ENCODE data around the gene MTHFSD. TPM values are rescaled to one million over a fixed set of nuclear protein-coding genes. Genes with fewer than 3 reads are reported as not detected.

Gene MTHFSD
- total and polyA plus RNA-seq, 2 of the 8 experiments (the other 6 are each of a cell fraction or from before 2014, with no cell fraction given) = 7.1 to 9.8 TPM

- H3K9ac ChIP-seq (replicated peaks in 1 of 4; ENCODE audit: extremely low read depth in 1 of 4, low read depth in 3 of 4, low read length in 3 of 4) = no peak overlapping the region
- no peak overlapping the region for H3K18ac ChIP-seq (ENCODE audit: extremely low read depth, low read length)
- H3K23ac ChIP-seq (ENCODE audit: insufficient read length) = no peak overlapping the region
- no peaks in the 10 kb centered on the region for H3K9me3 ChIP-seq (ENCODE audit: insufficient read depth in 2 of 2, low read depth in 1 of 2, low read length in 1 of 2)
- DNase-seq (ENCODE audit: low read depth in 1 of 2, low spot score in 2 of 2) = no peak
- no peak overlapping the region for H4K91ac ChIP-seq (replicated peaks; ENCODE audit: insufficient read length, low read length)
- H4K8ac ChIP-seq (ENCODE audit: extremely low read depth, insufficient read depth, low read length) = no peak overlapping the region
- no peak overlapping the region for H3K4me2 ChIP-seq (ENCODE audit: insufficient read depth in 1 of 2, low read depth in 2 of 2, low read length in 2 of 2)
- no peak overlapping the region for H2BK5ac ChIP-seq (ENCODE audit: low read depth, low read length)
- ChIA-PET POLR2A (ENCODE audit: partially characterized antibody) (no interaction called here), CTCF (ENCODE audit: partially characterized antibody) (interaction anchor here (0.6 to 1.7 kb wide), 5 partner anchors 9 to 435 kb away, joined by 3 to 5 read pairs (median 3); no protein-coding TSS in a partner anchor)
- H3K27ac ChIP-seq (ENCODE audit: low read depth, low read length) = no peak overlapping the region
- H2AK5ac ChIP-seq (ENCODE audit: low read depth, low read length) = no peak overlapping the region
- peaks cover 0 to 2% of the 10 kb centered on the region in 2 experiments for H4K20me1 ChIP-seq (replicated peaks in 1 of 2; ENCODE audit: control insufficient read depth in 1 of 2, insufficient read depth in 2 of 2, low read length in 2 of 2)
- no peak overlapping the region for H2BK15ac ChIP-seq (ENCODE audit: low read length)
- H2BK12ac ChIP-seq (ENCODE audit: low read depth, low read length) = no peak overlapping the region
- no peaks in the 10 kb centered on the region for H3K79me2 ChIP-seq (ENCODE audit: control insufficient read depth in 1 of 2, insufficient read depth in 2 of 2, low read length in 2 of 2)
- H3K27me3 ChIP-seq (replicated peaks in 1 of 4; ENCODE audit: control insufficient read depth in 3 of 4, extremely low read depth in 1 of 4, insufficient read depth in 3 of 4, low read length in 3 of 4) = no peaks in the 10 kb centered on the region
- H3K4me3 ChIP-seq (ENCODE audit: extremely low read depth in 1 of 4, insufficient read depth in 2 of 4, low read depth in 3 of 4, low read length in 4 of 4) = no peak overlapping the region
- H3K56ac ChIP-seq (replicated peaks; ENCODE audit: insufficient read length, low read depth, low read length) = no peak overlapping the region
- H2AFZ ChIP-seq (ENCODE audit: low read length) = no peak overlapping the region
- FAIRE-seq = no peak
- H3K14ac ChIP-seq (ENCODE audit: insufficient read length) = no peak overlapping the region
- WGBS, 2 experiments (ENCODE audit: extremely low coverage in 1 of 2, insufficient coverage in 1 of 2, insufficient read length in 1 of 2, insufficient replicate concordance in 2 of 2, low coverage in 1 of 2, low lambda C conversion rate in 2 of 2, missing lambda C conversion rate in 1 of 2) = 94% methylated on average over 4 of the region's 4 CpGs; no CpG with 5 or more reads in 1 of the 2 experiments
- no peak overlapping the region for H4K5ac ChIP-seq (ENCODE audit: insufficient read length, low read depth, low read length)
- no peaks in the 10 kb centered on the region for H3K4me1 ChIP-seq (replicated peaks in 1 of 4; ENCODE audit: control insufficient read depth in 3 of 4, insufficient read depth in 4 of 4, low read length in 3 of 4)
- H2BK120ac ChIP-seq (replicated peaks; ENCODE audit: low read depth, low read length) = no peak overlapping the region
- H3K23me2 ChIP-seq (ENCODE audit: low read depth, low read length) = no peaks in the 10 kb centered on the region
- H3K79me1 ChIP-seq (ENCODE audit: low read depth, low read length) = no peaks in the 10 kb centered on the region
- H3K36me3 ChIP-seq (ENCODE audit: control insufficient read depth in 2 of 4, insufficient read depth in 4 of 4, low read length in 3 of 4) = peaks cover 0 to 4% (median 3%) of the 10 kb centered on the region in 4 experiments; a peak in 5 of 8 replicates
- H3K4ac ChIP-seq (replicated peaks; ENCODE audit: insufficient read length, low read depth, low read length) = no peak overlapping the region
- H2BK20ac ChIP-seq (ENCODE audit: low read length) = no peak overlapping the region
- no peak for TF ChIP-seq POLR2A (IDR thresholded peaks at IDR 0.05; ENCODE audit: control extremely low read depth in 1 of 2, low read depth in 2 of 2, low read length in 2 of 2)
- no peak for TF ChIP-seq TEAD4 (IDR thresholded peaks at IDR 0.05; ENCODE audit: low read depth, low read length)
- TF ChIP-seq HDAC2 (IDR thresholded peaks at IDR 0.05; ENCODE audit: borderline replicate concordance in 1 of 2, low read depth in 2 of 2, low read length in 2 of 2) = no peak
- TF ChIP-seq SP2 (IDR thresholded peaks at IDR 0.05; ENCODE audit: low read length) = no peak
- no peak for TF ChIP-seq FOSL1 (IDR thresholded peaks at IDR 0.05; ENCODE audit: insufficient read depth, low read depth, low read length)
- TF ChIP-seq KDM1A (IDR thresholded peaks at IDR 0.05; ENCODE audit: borderline replicate concordance, low read length) = no peak
- TF ChIP-seq E2F6 (IDR thresholded peaks at IDR 0.05) = no peak
- TF ChIP-seq MAFK (IDR thresholded peaks at IDR 0.05; ENCODE audit: low read depth, low read length) = no peak
Observed at GRCh38 chr16:86537486-86537885, 17.5 kb downstream of the MTHFSD start.

Data from H1 (cell line).